C4-2B (cell line): Measurements from ENCODE around the gene RILPL1.

ENCODE experiments used
- CTCF ChIP-seq: fragments of 450-650 bp; conservative IDR thresholded peaks from 2 replicates; pipeline ENCODE4 v1.5.1; 2017; ENCODE audit warnings: mild to moderate bottlenecking
- ZFX ChIP-seq: fragments of 450-650 bp; IDR thresholded peaks from 2 replicates; pipeline ENCODE4 v1.6.1; 2017

- TF ChIP-seq CTCF (no peak), ZFX (no peak)
Observed at GRCh38 chr12:123444092-123445026, 89.2 kb downstream of the RILPL1 start.
